HG02870 (cell line): ENCODE results near the gene ARHGAP19.
A peak's percentile ranks its signal among the peaks of the same experiment; 100 is the strongest.

Experiments
- ATAC-seq: cut with Tn5 transposase; IDR thresholded peaks from one replicate; pipeline ENCODE4 v1.9.1; 2021; ENCODE audit warnings: mild to moderate bottlenecking, moderate library complexity; ENCODE audit not compliant: unreplicated experiment

The ARHGAP19 gene

GRCh38 chr10:97292097-97292861 is at the start of gene ARHGAP19:
Gene ARHGAP19 (minus strand): TSS chr10:97292637. CDS start chr10:97292627, 10 bp downstream.
- ATAC-seq = peak; percentile 96

- no peak for ATAC-seq
Measured at GRCh38 chr10:97341416-97341815, 49.0 kb upstream of the ARHGAP19 start.

- ATAC-seq = no peak
Measured at GRCh38 chr10:97338041-97338440, 45.6 kb upstream of the ARHGAP19 start.

- ATAC-seq = no peak
Measured at GRCh38 chr10:97336942-97337831, 44.8 kb upstream of the ARHGAP19 start.

GRCh38 chr10:97336446-97336845 is 44.0 kb upstream of the ARHGAP19 start:
- no peak for ATAC-seq

- ATAC-seq = no peak
Measured at GRCh38 chr10:97336006-97336405, 43.6 kb upstream of the ARHGAP19 start.

- no peak for ATAC-seq
Measured at GRCh38 chr10:97335188-97335619, 42.8 kb upstream of the ARHGAP19 start.

GRCh38 chr10:97334370-97335175 is 42.1 kb upstream of the ARHGAP19 start, which contains the start of gene FRAT2:
Gene FRAT2 (minus strand): TSS chr10:97334729. CDS start chr10:97334572, 157 bp downstream.
- ATAC-seq = peak; percentile 76

GRCh38 chr10:97333601-97334369 is 41.3 kb upstream of the ARHGAP19 start:
- peak; percentile 14 for ATAC-seq

- ATAC-seq = no peak
Measured at GRCh38 chr10:97333351-97333600, 40.8 kb upstream of the ARHGAP19 start.

GRCh38 chr10:97332591-97333350 is 40.3 kb upstream of the ARHGAP19 start:
- ATAC-seq = no peak

GRCh38 chr10:97331153-97331703 is 38.8 kb upstream of the ARHGAP19 start:
- ATAC-seq = no peak

GRCh38 chr10:97329766-97330165 is 37.3 kb upstream of the ARHGAP19 start:
- no peak for ATAC-seq

- ATAC-seq = no peak
Measured at GRCh38 chr10:97328646-97329453, 36.4 kb upstream of the ARHGAP19 start.

GRCh38 chr10:97327348-97328294 is 35.2 kb upstream of the ARHGAP19 start:
- no peak for ATAC-seq

- no peak for ATAC-seq
Measured at GRCh38 chr10:97325754-97326153, 33.3 kb upstream of the ARHGAP19 start.

- ATAC-seq = no peak
Measured at GRCh38 chr10:97323501-97323900, 31.1 kb upstream of the ARHGAP19 start.
